ENCODE results near the gene EME1.

Gene EME1

DNA sequence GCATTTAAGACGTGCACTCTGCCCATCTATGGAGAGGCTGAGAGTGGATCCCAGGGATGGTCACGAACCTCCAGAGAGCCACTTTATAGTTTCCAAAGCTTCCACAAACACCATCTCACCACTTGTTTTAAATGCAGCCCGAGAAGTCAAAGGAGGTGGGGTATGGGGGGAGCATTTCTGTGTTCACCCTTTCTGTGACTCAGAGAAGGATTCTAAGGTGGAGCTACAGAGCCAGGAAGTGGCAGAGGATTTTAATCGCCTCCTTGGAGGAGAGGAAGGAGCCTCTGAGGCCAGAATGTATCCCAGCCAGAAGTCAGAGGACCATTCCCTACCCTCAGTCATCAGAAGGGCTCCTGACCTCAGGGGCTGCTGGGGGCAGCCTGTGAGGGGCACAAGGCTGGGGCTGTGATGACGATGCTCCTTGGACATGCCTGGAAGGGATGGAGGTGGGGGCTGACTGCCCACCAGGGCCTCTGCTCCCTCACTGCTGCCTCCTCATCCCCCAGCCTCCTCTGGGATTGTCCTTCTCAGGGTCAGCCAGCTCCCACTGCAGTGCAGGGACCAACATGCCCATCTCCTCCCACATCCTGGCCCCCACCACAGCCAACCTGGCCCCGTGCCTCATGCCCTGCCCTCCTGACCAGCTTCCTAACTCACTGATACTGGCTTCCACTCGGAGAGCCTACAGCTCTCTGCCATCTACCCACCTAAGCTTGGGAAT is 24.3 kb upstream of the EME1 start:
- DNase-seq: no peak

DNA sequence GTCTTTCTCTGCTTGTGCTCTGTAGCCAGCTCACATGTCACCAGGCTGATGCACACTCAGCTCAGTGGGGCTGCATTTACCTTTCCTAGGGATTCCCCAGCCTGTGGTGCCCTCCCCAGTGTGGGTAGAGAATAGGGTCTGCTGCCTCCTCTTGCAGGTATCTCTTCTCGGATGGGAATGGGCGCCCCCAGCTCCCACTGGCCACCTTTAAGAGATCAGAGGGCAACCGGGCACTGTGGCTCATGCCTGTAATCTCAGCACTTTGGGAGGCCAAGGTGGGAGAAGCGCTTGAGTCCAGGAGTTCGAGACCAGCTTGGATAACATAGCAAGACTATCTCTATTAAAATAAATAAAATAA is 23.8 kb upstream of the EME1 start:
- no peak for DNase-seq

DNA sequence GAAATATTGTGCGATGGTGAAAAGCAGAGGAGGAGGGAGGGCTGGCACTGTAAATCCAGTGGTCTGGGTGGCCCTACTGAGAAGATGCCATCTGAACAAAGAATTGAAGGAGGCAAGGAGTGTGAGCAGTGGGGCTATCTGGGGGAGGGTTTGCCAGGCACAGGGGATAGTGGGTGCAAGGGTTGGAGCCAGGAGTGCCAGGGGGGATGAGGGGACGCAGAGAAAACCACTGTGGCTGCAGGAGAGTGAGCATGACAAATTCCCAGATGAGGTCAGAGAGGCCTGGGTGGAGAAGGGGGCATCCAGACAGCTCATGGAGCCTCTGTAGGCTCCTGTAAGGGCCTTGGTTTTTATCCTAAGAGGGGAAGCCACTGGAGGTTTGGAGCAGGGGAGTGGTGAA is 22.3 kb upstream of the EME1 start:
- no peak for DNase-seq

- no peak for DNase-seq
Measured at GRCh38 chr17:50352072-50352692, 20.8 kb upstream of the EME1 start.

DNA sequence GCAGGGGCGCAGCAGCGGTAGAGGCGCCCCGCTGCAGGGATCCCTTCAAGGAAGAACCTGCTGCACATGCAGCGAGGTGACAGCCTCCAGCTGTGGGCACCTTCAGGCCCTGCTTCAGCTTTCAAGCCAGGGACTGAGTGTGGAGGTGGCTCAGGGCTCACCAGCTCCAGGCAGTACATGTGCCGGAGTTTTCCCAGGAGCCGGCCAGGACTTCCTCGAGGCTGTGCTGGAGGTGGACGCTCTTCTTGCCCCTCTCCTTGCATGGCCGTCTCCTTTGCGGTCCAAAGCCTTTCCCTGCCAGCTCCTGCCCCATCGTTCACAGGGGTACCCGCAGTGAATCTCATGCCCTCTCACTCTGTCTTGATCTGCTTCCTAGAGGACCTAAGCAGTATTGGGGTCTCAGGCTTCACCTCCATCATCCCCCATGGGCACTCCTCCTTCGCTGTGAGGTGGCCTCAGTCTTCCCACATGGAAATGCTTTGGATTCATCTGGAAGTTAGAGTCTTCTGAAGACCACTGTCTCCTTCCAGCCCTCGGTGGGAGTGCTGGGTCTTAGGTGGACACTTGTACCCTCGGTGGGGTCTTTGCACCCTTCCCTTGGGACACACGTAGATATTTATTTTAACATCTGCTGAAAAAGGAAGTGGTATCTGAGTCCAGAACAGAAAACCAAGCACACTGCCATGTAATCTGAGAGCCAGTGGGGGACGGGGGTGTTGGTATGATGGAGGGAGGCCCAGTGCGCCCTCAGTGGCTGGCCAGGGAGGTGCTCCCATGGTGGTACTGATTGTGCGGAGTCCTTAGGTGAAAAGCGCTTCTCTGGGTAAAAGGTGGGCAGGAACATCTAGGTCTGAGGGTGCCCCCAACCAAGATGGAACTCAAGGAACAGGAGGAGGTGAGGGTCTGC is 20.1 kb upstream of the EME1 start:
- DNase-seq: no peak

- no peak for DNase-seq
Measured at GRCh38 chr17:50353600-50354195, 19.3 kb upstream of the EME1 start.

DNA sequence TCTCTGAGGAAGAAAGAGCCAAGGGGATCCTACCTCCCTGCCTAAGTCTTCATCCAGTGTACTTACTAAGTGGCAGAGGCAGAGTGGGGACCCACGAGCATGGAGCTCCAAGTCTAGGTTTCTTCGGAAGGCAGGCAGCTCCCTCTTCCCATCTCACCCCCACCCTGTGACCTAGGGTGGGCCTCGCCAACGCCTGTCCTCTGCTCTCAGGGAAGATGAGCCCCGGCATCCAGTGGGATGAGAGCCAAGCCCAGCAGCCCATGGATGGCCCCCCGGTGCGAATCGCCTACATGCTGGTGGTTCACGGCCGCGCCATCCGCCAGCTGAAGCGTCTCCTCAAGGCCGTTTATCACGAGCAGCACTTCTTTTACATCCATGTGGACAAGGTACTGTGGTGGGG is 18.8 kb upstream of the EME1 start:
- no peak for DNase-seq

GRCh38 chr17:50354776-50355175 is 18.3 kb upstream of the EME1 start:
- DNase-seq: no peak

- DNase-seq: no peak
Measured at GRCh38 chr17:50355336-50355700, 17.7 kb upstream of the EME1 start.

- DNase-seq: no peak
Measured at GRCh38 chr17:50355701-50356341, 17.2 kb upstream of the EME1 start.

DNA sequence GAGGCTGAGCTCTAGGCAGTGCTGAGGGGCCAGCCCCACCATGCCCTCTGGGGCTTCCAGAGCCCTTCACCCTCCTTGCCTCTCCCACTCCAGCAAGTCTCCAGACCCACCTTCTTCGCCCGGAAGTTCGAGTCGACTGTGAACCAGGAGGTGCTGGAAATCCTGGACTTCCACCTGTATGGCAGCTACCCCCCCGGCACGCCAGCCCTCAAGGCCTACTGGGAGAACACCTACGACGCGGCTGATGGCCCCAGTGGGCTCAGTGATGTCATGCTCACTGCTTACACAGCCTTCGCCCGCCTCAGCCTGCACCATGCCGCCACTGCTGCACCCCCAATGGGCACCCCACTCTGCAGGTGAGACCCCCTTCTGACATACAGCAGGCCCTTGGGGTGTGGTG is 16.6 kb upstream of the EME1 start:
- DNase-seq: no peak

- no peak for DNase-seq
Measured at GRCh38 chr17:50356892-50357510, 16.0 kb upstream of the EME1 start.

DNA sequence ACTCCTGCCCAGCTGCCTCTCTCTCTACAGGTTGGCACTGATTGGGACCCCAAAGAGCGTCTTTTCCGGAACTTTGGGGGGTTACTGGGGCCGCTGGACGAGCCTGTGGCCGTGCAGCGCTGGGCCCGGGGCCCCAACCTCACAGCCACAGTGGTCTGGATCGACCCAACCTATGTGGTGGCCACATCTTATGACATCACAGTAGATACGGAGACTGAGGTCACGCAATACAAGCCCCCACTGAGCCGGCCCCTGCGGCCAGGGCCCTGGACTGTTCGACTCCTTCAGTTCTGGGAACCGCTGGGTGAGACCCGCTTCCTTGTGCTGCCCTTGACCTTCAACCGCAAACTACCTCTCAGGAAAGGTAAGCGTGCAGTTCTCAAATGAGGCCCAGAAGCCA is 14.9 kb upstream of the EME1 start:
- DNase-seq: no peak

DNA sequence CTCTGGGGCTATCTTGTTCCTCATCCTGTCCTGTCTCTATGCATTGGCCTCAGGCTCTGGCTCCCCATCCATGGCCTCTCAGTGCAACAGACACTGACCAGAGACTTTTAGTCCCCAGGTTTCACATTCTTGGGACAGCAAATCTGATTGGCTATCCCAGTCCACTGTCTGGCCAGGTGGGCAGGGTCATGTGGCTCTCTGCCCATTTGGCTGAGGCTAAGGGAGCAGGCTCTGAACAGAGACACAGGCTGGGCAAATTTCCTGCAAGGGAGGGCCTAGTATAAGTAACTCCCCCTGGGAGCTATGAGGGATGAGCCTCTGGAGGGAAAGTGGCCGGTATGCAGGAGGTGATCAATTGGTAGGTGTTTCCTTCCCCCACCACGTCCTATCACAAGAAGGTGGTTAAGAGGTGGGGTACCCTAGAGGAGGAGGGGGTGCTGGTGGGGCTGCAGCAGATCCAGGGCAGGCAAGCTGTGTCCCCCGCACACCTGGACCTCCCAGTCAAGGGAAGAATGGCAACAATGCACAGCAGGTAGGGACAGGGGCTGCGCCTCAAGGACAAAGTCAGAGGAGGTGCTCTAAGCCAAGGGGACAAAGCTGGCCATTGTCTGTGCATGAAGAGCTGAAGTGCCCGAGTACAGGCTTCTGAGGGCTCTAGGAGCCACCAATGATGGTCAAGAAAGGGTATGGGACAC is 13.9 kb upstream of the EME1 start:
- no peak for DNase-seq

DNA sequence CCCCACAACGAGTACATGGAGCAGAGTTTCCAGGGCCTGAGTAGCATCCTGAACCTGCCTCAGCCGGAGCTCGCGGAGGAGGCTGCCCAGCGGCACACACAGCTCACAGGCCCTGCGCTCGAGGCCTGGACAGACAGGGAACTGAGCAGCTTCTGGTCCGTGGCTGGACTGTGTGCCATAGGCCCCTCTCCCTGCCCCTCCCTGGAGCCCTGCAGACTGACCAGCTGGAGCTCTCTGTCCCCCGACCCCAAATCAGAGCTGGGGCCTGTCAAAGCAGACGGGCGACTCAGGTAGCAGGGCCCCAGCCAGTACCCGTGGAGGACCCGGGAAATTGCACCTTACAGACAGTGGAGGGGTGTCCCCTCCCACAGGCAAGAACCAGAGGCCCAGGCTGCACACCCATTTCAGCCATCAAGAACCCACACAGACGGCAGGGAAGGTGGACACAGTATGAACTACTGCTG is 13.0 kb upstream of the EME1 start:
- DNase-seq: no peak

DNA sequence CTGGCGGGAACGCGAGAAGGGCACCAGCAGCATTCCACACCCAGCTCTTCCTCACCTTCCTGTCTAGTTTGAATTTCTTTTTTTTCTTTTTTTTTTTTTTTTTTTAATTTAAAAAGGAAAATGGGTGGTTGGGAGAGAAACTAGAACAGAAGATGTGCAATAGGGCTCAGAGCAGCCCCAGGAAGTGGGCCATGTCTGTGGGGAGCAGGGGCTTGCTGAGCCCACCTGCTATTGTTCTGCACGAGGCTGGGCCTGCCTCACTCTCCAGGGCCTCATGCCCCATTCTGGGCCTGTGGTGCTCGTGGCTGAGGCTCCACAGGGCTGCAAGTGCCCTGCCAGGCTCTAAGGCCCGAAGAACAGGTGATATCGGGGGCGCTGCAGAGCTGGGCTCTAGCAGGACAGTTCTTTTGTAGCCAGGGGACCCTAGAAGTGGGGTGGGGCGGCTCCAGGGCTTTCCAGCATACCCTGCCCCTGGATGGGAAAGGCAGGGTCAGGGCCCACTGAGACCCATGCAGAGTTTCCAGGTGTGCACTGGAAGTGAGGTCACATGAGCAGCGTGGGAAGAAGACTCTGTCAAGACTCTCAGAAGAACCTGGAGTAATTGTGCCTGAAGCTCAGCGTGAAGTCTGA is 12.4 kb upstream of the EME1 start:
- no peak for DNase-seq

- DNase-seq: peak; percentile 47 to 52
Measured at GRCh38 chr17:50361561-50362480, 11.2 kb upstream of the EME1 start.

GRCh38 chr17:50362661-50363060 is 10.4 kb upstream of the EME1 start:
- DNase-seq: no peak

DNA sequence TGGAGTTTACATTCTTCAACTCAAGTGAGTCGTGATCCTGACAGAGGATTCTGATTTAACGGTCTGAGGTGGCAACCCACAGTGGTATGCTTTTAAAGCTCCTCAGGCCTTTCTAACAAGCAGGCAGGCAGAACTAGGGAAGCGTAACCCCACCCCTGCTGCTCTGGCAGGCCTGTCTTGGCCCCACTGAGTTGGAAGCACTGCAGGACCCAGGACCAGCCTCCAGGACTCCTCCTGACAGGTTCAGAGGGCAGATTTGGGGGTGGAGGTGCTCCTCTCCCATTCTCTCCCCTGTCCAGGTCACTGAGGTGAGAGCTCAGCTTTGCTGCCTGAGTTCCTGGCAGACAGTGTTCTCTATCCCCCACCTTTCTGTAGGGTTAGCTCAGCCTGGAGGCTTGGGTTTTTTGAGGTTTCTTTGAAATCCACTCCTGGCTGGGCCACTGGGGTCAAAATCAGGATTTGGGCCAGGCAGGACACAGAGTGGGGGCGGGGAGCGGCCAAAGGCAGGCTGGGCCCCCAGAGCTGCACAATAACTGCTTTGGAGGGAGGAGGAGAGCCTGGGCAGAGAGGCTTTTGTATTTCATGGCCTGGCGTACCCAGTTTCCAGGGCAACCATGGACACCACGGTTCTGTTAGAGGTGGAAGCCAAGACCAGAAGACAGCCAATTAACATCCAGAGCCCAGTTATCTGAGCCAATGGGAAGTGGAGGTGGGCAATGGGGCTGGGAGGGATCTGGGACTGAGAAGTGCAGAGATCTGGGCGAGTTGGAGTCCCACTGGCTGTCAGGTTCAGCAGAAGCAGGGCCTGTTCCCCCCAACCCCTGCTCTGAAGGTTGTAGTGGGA is 9.6 kb upstream of the EME1 start:
- no peak for DNase-seq
